DND-41 (cell line): ENCODE measurements around the gene RGS6.

ENCODE experiments used
- EZH2 ChIP-seq: IDR thresholded peaks from 3 replicates; pipeline ENCODE4 v1.6.1; 2012; ENCODE audit warnings: borderline replicate concordance, low read depth, mild to moderate bottlenecking, moderate library complexity, low read length, inconsistent platforms; ENCODE audit not compliant: severe bottlenecking
- TF ChIP-seq, protein P1 (sequence below): IDR thresholded peaks from 2 replicates; pipeline ENCODE4 v1.5.1; 2012; ENCODE audit warnings: borderline replicate concordance, low read length, moderate library complexity, mild to moderate bottlenecking; ENCODE audit not compliant: poor library complexity, severe bottlenecking; ENCODE audit errors: extremely low read depth

DNA sequence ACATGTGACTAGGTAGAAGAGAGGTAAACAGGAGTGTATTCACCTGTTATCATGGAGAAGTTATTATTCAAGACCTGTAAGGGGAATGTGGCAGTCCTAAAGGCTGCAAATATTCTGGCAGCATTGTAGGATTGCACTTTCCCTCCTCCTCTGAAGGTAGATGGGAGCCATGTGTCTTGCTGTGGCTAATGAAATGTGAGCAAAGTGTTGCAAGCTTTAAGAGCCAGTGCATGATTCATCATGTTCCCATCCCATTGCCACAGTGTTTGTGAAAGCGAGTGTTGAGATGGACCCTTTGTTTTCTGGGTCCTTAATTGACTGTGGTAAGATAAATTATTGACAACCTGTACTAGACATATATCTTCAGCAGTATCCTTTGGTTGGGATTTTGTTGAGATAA is 128.7 kb downstream of the RGS6 start:
- no peak for TF ChIP-seq EZH2
- TF ChIP-seq, protein P1, sequence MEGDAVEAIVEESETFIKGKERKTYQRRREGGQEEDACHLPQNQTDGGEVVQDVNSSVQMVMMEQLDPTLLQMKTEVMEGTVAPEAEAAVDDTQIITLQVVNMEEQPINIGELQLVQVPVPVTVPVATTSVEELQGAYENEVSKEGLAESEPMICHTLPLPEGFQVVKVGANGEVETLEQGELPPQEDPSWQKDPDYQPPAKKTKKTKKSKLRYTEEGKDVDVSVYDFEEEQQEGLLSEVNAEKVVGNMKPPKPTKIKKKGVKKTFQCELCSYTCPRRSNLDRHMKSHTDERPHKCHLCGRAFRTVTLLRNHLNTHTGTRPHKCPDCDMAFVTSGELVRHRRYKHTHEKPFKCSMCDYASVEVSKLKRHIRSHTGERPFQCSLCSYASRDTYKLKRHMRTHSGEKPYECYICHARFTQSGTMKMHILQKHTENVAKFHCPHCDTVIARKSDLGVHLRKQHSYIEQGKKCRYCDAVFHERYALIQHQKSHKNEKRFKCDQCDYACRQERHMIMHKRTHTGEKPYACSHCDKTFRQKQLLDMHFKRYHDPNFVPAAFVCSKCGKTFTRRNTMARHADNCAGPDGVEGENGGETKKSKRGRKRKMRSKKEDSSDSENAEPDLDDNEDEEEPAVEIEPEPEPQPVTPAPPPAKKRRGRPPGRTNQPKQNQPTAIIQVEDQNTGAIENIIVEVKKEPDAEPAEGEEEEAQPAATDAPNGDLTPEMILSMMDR, result no peak
